GM18520 (cell line): ENCODE measurements around the gene DDA1.
"Not testable (repeated sequence)": the region's sequence is repeated elsewhere in the genome, so short reads cannot be mapped to it uniquely, and the experiment has no call there.

Source experiments
- ATAC-seq: cut with Tn5 transposase; IDR thresholded peaks from one replicate; pipeline ENCODE4 v1.9.1; 2021; ENCODE audit not compliant: unreplicated experiment

Gene DDA1

DNA sequence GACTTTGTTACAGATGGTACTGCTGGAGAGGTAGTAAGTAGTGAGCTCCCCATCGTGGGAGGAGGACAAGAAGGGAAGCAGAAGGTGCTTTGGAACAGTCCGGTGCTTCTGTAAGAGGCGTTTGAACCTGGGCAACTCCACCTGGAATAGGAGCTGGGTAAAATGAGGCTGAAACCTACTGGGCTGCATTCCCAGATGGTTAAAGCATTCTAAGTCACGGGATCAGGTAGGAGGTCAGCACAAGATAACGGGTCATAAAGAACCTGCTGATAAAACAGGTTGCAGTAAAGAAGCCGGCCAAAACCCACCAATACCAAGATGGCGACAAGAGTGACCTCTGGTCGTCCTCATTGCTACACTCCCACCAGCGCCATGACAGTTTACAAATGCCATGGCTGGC lies 22.6 kb upstream of the DDA1 start:
- no peak for ATAC-seq

- no peak for ATAC-seq
These were observed 19.9 kb upstream of the DDA1 start for GRCh38 chr19:17289489-17289888.

- peak; percentile 63 for ATAC-seq
These were observed 16.9 kb upstream of the DDA1 start for GRCh38 chr19:17292301-17293074.

DNA sequence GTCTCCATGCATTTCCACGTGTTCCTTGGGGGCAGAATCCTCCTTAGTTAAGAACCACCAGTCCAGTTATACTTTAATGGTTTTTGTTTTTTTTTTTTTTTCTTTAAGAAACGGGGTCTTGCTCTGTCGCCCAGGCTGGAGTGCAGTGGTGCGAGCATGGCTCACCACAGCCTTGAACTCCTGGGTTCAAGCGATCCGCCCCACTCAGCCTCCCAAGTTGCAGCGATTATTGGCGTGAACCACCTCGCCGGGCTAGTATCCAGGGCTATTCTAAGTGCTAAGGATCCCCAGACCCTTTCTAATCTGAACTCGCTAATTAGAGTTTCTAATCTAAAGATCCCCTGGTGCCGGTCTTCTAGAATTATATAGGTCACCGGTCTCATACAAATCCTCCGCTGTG lies 15.8 kb upstream of the DDA1 start:
- ATAC-seq, result no peak

DNA sequence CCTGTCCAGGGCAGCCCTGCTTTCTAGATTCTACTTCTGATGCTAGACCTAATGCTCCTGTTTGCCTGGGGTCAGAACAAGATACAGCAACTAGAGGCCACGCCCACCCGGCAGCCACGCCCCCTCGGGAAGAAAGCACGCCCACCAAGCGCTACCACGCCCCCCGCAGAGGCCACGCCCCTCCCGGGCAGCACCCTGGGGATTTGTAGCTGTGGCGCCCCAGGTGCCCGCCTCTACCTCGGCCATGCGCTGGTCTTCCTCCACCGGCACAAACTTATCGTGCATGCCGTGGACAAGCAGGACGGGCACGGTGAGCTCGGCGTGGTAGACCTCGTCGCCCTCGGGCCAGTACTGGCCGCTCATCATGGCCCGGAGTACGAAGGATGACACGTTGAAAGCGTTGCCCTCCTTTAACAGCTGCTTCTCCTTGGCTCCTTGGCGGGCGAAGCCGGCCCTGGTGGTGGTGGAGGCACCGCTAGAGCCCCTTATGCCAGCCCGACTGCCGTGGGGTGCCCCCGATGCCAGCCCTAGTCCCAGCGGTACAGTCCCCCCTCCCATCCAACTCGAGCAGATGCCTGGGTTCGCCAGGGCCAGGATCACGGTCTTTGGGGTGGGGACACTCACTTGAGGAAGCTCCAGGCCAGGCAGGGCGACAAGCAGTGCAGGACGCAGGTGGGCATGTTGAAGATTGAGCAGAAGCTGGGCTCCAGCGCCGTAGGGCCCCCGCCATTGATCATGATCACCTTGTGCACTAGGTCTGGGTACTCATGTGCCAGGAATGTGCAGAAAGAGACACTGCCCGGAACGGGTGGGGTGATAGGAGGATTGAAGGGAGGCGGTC lies 15.1 kb upstream of the DDA1 start:
- no peak for ATAC-seq

DNA sequence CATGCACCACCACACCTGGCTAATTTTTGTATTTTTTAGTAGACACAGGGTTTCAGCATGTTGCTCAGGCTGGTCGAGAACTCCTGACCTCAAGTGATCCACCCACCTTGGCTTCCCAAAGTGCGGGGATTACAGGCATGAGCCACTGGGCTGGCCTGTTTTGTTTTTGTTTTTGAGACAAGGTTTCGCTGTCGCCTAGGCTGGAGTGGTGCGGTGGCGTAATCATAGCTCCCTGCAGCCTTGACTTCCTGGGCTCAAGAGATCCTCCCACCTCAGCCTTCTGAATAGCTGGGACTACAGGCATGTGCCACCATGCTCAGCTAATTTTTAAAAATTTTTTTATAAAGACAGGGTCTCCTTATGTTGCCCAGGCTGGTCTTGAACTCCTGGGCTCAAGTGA lies 13.8 kb upstream of the DDA1 start:
- ATAC-seq, result not testable (repeated sequence)

GRCh38 chr19:17296273-17296672 lies 13.1 kb upstream of the DDA1 start:
- no peak for ATAC-seq

GRCh38 chr19:17296976-17297375 lies 12.4 kb upstream of the DDA1 start:
- no peak for ATAC-seq

DNA sequence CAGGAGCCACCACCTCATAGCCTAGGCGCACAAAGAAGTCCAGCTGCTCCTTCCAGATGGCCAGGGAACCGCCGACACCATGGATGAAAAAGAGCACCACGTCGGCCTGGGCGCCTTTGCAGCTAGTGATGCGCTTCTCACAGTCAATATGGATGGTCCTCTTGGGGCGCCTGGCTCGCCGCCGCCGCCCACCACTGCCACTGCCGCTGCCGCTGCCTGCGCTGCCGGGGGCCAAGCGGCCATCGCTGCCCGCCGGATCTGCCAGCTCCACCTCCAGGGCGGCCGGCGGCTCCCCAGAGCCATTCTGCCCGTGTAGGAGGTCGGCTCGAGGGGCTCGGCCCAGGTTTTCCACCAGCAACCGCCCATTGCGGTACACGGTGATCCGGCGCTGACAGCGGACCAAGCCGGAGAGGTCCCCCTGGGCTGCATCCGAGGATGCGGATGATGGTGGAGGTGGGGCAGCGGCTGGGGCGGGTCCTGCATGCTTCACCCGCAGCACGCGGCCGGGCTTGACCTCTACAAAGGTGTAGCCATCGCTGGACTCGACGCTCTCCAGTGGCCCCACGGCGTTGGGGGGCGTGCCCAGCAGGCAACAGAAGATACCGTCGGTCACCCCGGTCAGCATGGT lies 8.3 kb upstream of the DDA1 start:
- no peak for ATAC-seq

GRCh38 chr19:17302391-17303166 lies 6.8 kb upstream of the DDA1 start:
- no peak for ATAC-seq

GRCh38 chr19:17303167-17303939 lies 6.0 kb upstream of the DDA1 start, which contains the start of gene ABHD8:
Gene ABHD8, minus strand, starts transcription at chr19:17303425. Its CDS starts 1,809 bp downstream, at chr19:17301616.
- ATAC-seq, result peak; percentile 37

DNA sequence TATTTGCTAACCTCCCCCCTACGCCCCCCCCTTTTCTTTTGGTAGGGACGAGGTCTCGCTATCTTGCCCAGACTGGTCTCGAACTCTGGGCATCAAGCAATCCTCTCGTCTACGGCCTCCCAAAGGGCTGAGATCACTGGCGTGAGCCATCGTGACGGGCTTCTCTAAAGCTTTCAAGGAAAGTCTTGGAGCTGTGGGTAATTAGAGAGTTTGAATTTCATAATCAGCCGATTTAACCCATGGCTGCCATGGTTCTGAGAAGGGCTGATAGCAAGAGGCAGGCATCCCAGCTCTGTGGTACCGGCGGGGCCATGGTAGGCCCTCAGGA lies 5.5 kb upstream of the DDA1 start:
- no peak for ATAC-seq

GRCh38 chr19:17304386-17305215 lies 4.8 kb upstream of the DDA1 start:
- ATAC-seq, result no peak

GRCh38 chr19:17305216-17305516 lies 4.2 kb upstream of the DDA1 start:
- no peak for ATAC-seq

- ATAC-seq, result peak; percentile 83
These were observed 3.7 kb upstream of the DDA1 start, which contains the start of gene MRPL34 for GRCh38 chr19:17305517-17306284. Gene MRPL34, plus strand, starts transcription at chr19:17305872. Its CDS starts 21 bp downstream, at chr19:17305893.

GRCh38 chr19:17306285-17306714 lies 3.1 kb upstream of the DDA1 start:
- ATAC-seq, result no peak

- no peak for ATAC-seq
These were observed 1.4 kb upstream of the DDA1 start for GRCh38 chr19:17307876-17308377.

- no peak for ATAC-seq
These were observed 650 bp downstream of the DDA1 start for GRCh38 chr19:17309965-17310461.
